EH (cell line): ENCODE results near the gene MPC1.
"Not testable (repeated sequence)": the region's sequence is repeated elsewhere in the genome, so short reads cannot be mapped to it uniquely, and the experiment has no call there.

Experiments
- DNase-seq: peaks from one replicate; pipeline ENCODE4 v3.0.0-alpha.2; 2015; ENCODE audit warnings: low read depth

MPC1 gene

GRCh38 chr6:166406197-166406596, 23.5 kb upstream of the MPC1 start:
- DNase-seq: no peak

GRCh38 chr6:166405386-166405785, 22.6 kb upstream of the MPC1 start:
- no peak for DNase-seq

- DNase-seq: peak; percentile 60
Observed at GRCh38 chr6:166402582-166403277, 20.0 kb upstream of the MPC1 start.

GRCh38 chr6:166400649-166401250, 18.0 kb upstream of the MPC1 start:
- DNase-seq: peak; percentile 72

GRCh38 chr6:166400181-166400580, 17.4 kb upstream of the MPC1 start:
- DNase-seq: no peak

GRCh38 chr6:166398348-166398747, 15.6 kb upstream of the MPC1 start:
- DNase-seq: no peak

- DNase-seq: no peak
Observed at GRCh38 chr6:166397849-166398248, 15.1 kb upstream of the MPC1 start.

GRCh38 chr6:166395778-166396177, 13.0 kb upstream of the MPC1 start:
- no peak for DNase-seq

- DNase-seq: no peak
Observed at GRCh38 chr6:166395351-166395750, 12.6 kb upstream of the MPC1 start.

GRCh38 chr6:166394036-166394892, 11.5 kb upstream of the MPC1 start:
- no peak for DNase-seq

GRCh38 chr6:166393535-166393823, 10.7 kb upstream of the MPC1 start:
- DNase-seq: no peak

- DNase-seq: not testable (repeated sequence)
Observed at GRCh38 chr6:166392755-166393534, 10.2 kb upstream of the MPC1 start.

- no peak for DNase-seq
Observed at GRCh38 chr6:166389119-166389518, 6.4 kb upstream of the MPC1 start.

GRCh38 chr6:166388290-166389004, 5.7 kb upstream of the MPC1 start:
- no peak for DNase-seq

- DNase-seq: no peak
Observed at GRCh38 chr6:166387642-166388289, 5.0 kb upstream of the MPC1 start.

- not testable (repeated sequence) for DNase-seq
Observed at GRCh38 chr6:166387098-166387497, 4.4 kb upstream of the MPC1 start.

- DNase-seq: no peak
Observed at GRCh38 chr6:166386111-166386510, 3.4 kb upstream of the MPC1 start.

- not testable (repeated sequence) for DNase-seq
Observed at GRCh38 chr6:166383802-166384363, 1.1 kb upstream of the MPC1 start.

- no peak for DNase-seq
Observed at GRCh38 chr6:166382500-166382932, 224 bp downstream of the MPC1 start.

GRCh38 chr6:166381733-166382499, 824 bp downstream of the MPC1 start:
- peak; percentile 51 for DNase-seq
